ENCODE data around the gene PSMD7.

DNA sequence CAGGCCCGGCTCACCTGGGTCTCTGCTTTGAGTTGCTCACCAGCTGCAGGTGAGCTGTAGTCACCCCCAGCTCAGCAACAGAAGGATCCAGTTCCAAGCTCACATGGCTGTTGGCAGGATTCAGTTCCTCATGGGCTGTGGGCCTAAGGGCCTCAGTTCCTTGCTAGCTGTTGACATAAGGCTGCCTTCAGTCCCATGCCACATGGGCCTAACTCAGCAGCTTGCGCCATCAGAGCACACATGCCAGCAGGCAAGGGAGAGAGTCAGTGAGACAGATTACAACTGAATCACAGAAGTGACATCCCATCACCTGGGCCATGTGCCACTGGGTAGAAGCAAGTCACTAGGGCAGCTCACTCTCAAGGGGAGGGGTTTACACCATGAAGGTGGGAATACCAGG, 24.7 kb downstream of the PSMD7 start:
- TF ChIP-seq, protein P1, sequence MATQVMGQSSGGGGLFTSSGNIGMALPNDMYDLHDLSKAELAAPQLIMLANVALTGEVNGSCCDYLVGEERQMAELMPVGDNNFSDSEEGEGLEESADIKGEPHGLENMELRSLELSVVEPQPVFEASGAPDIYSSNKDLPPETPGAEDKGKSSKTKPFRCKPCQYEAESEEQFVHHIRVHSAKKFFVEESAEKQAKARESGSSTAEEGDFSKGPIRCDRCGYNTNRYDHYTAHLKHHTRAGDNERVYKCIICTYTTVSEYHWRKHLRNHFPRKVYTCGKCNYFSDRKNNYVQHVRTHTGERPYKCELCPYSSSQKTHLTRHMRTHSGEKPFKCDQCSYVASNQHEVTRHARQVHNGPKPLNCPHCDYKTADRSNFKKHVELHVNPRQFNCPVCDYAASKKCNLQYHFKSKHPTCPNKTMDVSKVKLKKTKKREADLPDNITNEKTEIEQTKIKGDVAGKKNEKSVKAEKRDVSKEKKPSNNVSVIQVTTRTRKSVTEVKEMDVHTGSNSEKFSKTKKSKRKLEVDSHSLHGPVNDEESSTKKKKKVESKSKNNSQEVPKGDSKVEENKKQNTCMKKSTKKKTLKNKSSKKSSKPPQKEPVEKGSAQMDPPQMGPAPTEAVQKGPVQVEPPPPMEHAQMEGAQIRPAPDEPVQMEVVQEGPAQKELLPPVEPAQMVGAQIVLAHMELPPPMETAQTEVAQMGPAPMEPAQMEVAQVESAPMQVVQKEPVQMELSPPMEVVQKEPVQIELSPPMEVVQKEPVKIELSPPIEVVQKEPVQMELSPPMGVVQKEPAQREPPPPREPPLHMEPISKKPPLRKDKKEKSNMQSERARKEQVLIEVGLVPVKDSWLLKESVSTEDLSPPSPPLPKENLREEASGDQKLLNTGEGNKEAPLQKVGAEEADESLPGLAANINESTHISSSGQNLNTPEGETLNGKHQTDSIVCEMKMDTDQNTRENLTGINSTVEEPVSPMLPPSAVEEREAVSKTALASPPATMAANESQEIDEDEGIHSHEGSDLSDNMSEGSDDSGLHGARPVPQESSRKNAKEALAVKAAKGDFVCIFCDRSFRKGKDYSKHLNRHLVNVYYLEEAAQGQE (IDR thresholded peaks at IDR 0.05; ENCODE audit: insufficient read depth in 1 of 2, low read depth in 2 of 2, low read length in 2 of 2): no peak
- TF ChIP-seq TAF1 (IDR thresholded peaks at IDR 0.05; ENCODE audit: borderline replicate concordance, insufficient read depth, low read length) (no peak), SIN3A (IDR thresholded peaks at IDR 0.05; ENCODE audit: borderline replicate concordance, insufficient read depth, low read length) (no peak), POLR2AphosphoS5 (IDR thresholded peaks at IDR 0.05; ENCODE audit: low read depth, low read length) (no peak), FOXP2 (optimal IDR thresholded peaks at IDR 0.05; ENCODE audit: borderline replicate concordance, extremely low read depth, extremely low read length, insufficient read depth) (no peak)
